GM12873 (cell line): ENCODE results near the gene FBN1.

Experiments
- TF ChIP-seq, protein P1 (sequence below): IDR thresholded peaks from 2 replicates; pipeline ENCODE4 v1.5.1; 2012; ENCODE audit warnings: low read depth, mild to moderate bottlenecking, moderate library complexity, low read length, control low read depth; ENCODE audit not compliant: insufficient read depth; ENCODE audit errors: missing control alignments

The FBN1 gene

GRCh38 chr15:48572823-48573222, 72.7 kb downstream of the FBN1 start:
- TF ChIP-seq, protein P1, sequence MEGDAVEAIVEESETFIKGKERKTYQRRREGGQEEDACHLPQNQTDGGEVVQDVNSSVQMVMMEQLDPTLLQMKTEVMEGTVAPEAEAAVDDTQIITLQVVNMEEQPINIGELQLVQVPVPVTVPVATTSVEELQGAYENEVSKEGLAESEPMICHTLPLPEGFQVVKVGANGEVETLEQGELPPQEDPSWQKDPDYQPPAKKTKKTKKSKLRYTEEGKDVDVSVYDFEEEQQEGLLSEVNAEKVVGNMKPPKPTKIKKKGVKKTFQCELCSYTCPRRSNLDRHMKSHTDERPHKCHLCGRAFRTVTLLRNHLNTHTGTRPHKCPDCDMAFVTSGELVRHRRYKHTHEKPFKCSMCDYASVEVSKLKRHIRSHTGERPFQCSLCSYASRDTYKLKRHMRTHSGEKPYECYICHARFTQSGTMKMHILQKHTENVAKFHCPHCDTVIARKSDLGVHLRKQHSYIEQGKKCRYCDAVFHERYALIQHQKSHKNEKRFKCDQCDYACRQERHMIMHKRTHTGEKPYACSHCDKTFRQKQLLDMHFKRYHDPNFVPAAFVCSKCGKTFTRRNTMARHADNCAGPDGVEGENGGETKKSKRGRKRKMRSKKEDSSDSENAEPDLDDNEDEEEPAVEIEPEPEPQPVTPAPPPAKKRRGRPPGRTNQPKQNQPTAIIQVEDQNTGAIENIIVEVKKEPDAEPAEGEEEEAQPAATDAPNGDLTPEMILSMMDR, result no peak

GRCh38 chr15:48571510-48571909, 74.0 kb downstream of the FBN1 start:
- TF ChIP-seq, protein P1, result no peak

DNA sequence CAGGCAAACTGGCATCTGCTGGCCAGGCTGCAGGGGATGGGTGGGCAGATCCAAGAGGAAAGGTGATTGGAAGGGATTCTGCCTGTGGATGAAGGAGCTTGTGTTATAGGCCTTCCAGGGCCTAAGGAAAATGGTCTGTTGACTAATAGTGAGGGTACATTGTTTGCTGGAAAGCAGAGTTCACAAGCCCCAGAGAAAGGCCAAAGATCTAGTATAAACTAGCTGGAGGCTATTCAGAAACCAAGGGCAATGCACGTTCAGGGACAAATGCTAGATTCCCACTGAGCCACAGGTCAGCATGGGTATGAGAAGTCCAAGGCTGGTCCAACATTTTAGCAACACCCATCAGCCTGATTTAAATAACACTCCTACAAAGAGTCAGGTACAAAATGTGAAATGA, 74.7 kb downstream of the FBN1 start:
- TF ChIP-seq, protein P1, result no peak

GRCh38 chr15:48569591-48570302, 75.8 kb downstream of the FBN1 start:
- TF ChIP-seq, protein P1, result no peak

GRCh38 chr15:48566668-48567067, 78.8 kb downstream of the FBN1 start:
- TF ChIP-seq, protein P1, result no peak

GRCh38 chr15:48565560-48566482, 79.7 kb downstream of the FBN1 start:
- TF ChIP-seq, protein P1, result no peak

DNA sequence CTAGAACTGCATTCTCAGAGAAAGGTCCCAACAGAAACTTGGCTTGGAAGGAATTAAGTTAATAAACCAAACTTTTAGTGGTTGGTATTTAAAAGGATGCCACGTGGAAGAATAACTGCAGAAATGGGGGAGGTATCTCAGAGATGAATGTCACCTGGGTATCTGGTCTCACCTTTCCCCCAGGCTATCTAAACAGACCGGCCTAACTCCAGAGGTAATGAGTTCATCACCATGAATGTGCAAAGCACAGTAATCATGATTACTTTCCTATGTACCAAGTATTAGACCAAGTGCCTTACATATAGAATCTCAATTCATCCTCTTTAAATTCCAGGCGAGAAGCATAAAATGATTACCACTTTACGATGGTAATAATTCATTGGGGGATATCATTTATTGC, 80.8 kb downstream of the FBN1 start:
- TF ChIP-seq, protein P1, result no peak
